Upper lobe of left lung (tissue), 6 donors: ENCODE measurements around the gene RNLS. TPM values are rescaled to one million over a fixed set of nuclear protein-coding genes. Genes with fewer than 3 reads are reported as not detected.

Experiments used
- ATAC-seq, 2 donors: fragments of 200-7000 bp; cut with Tn5 transposase; one replicate each; pipeline ENCODE4 v1.9.1; 2022; ENCODE audit warnings: mild to moderate bottlenecking in 2 of 2, moderate library complexity in 2 of 2; ENCODE audit not compliant: low FRiP score in 2 of 2
- DNase-seq, 2 donors: peaks; one replicate each; pipeline ENCODE4 v3.0.0-alpha.2; 2019 to 2020
- H3K27ac ChIP-seq, 4 donors: fragments of 200-600 bp; sonication (generic); one replicate each; pipeline ENCODE4 v1.5.1; 2016 to 2019
- H3K27me3 ChIP-seq, 4 donors: fragments of 200-600 bp; sonication (generic); one replicate each; pipeline ENCODE4 v1.5.1; 2017 to 2019
- H3K36me3 ChIP-seq, 4 donors: fragments of 200-600 bp; sonication (generic); one replicate each; pipeline ENCODE4 v1.5.1; 2016 to 2019
- H3K4me1 ChIP-seq, 4 donors: fragments of 200-600 bp; sonication (generic); one replicate each; pipeline ENCODE4 v1.5.1; 2018 to 2019
- H3K4me3 ChIP-seq, 4 donors: fragments of 200-600 bp; sonication (generic); one replicate each; pipeline ENCODE4 v1.5.1; 2017 to 2019; ENCODE audit warnings: mild to moderate bottlenecking in 2 of 4, moderate library complexity in 1 of 4
- H3K9me3 ChIP-seq, 4 donors: fragments of 200-600 bp; sonication (generic); one replicate each; pipeline ENCODE4 v1.5.1; 2018 to 2019
- CTCF ChIP-seq, 6 experiments: fragments of 450-650 bp in 4 of 6; fragments of 200-600 bp in 2 of 6; sonication (generic) in 2 of 6; IDR thresholded peaks; one replicate each; pipeline ENCODE4 v1.5.1; 2016 to 2019; ENCODE audit warnings: antibody characterized with exemption in 6 of 6
- EP300 ChIP-seq, 4 donors: sonication (generic); formaldehyde crosslinking; IDR thresholded peaks; one replicate each; pipeline ENCODE4 v1.5.1; 2017; ENCODE audit warnings: antibody characterized with exemption in 4 of 4, control low read depth in 2 of 4
- POLR2A ChIP-seq, 4 donors: fragments of 450-650 bp; IDR thresholded peaks; one replicate each; pipeline ENCODE4 v1.5.1; 2016 to 2017; ENCODE audit warnings: antibody characterized with exemption in 4 of 4, mild to moderate bottlenecking in 2 of 4
- POLR2AphosphoS5 ChIP-seq, 2 donors: sonication (generic); formaldehyde crosslinking; IDR thresholded peaks; one replicate each; pipeline ENCODE4 v1.5.1; 2017; ENCODE audit warnings: antibody characterized with exemption in 2 of 2
- WGBS, 2 donors: methylation state at CpG; one replicate each; pipeline ENCODE4 v1.1.5; 2017 to 2018; 5-methylcytosine and 5-hydroxymethylcytosine counted together
- total RNA-seq, 6 donors: library from RNA; depleted of rRNA in 4 of 6; stranded (reverse); fragments of >200 nt in 4 of 6; gene quantifications; one replicate each; pipeline versions ENCODE4 v1.1.0 to v1.2.1, GENCODE V29; 2016 to 2021
- donor health status: DM: no; HTN: no; CAD: no; lungs with moderate emphysema.
- donor health status: DM: no; HTN: yes; CAD: no; lungs with severe emphysema.

The RNLS gene
- total RNA-seq, 6 donors from 2014 or later, result 5.0 to 27.1 (median 15.0) TPM

GRCh38 chr10:88347022-88347421 lies 236.1 kb downstream of the RNLS start:
- no peak overlapping the region for H3K27ac ChIP-seq

GRCh38 chr10:88346144-88346977 lies 236.8 kb downstream of the RNLS start:
- ATAC-seq (no peak), DNase-seq (no peak)
- Histone ChIP-seq H3K4me1 (peaks cover 0 to 18% (median 15%) of the 10 kb centered on the region in 4 donors), H3K27me3 (no peaks in the 10 kb centered on the region), H3K9me3 (no peaks in the 10 kb centered on the region), H3K36me3 (no peaks in the 10 kb centered on the region), H3K27ac (no peak overlapping the region), H3K4me3 (no peak overlapping the region)
- no peak for TF ChIP-seq POLR2A (IDR thresholded peaks at IDR 0.05)
- TF ChIP-seq CTCF (IDR thresholded peaks at IDR 0.05), result no peak
- TF ChIP-seq EP300 (IDR thresholded peaks at IDR 0.05), result no peak
- no peak for TF ChIP-seq POLR2AphosphoS5 (IDR thresholded peaks at IDR 0.05)
- WGBS, 2 donors, result 64 to 70% methylated on average over 6 of the region's 6 CpGs

More at GRCh38 chr10:88347022-88347421, 236.1 kb downstream of the RNLS start:
- no peak for DNase-seq
- Histone ChIP-seq H3K27me3 (no peaks in the 10 kb centered on the region), H3K4me3 (no peak overlapping the region), H3K4me1 (peaks cover 0 to 18% (median 15%) of the 10 kb centered on the region in 4 donors), H3K9me3 (no peaks in the 10 kb centered on the region), H3K36me3 (no peaks in the 10 kb centered on the region)
- no peak for ATAC-seq
- TF ChIP-seq POLR2A (IDR thresholded peaks at IDR 0.05) (no peak), POLR2AphosphoS5 (IDR thresholded peaks at IDR 0.05) (no peak), EP300 (IDR thresholded peaks at IDR 0.05) (no peak), CTCF (IDR thresholded peaks at IDR 0.05) (no peak)
- 78 to 91% methylated on average over 2 of the region's 2 CpGs for WGBS, 2 donors

- Histone ChIP-seq H3K9me3 (no peaks in the 10 kb centered on the region), H3K27ac (no peak overlapping the region), H3K27me3 (no peaks in the 10 kb centered on the region), H3K4me1 (peaks cover 0 to 18% (median 15%) of the 10 kb centered on the region in 4 donors), H3K36me3 (no peaks in the 10 kb centered on the region), H3K4me3 (no peak overlapping the region)
- WGBS, 2 donors, result 48 to 58% methylated on average over 2 of the region's 2 CpGs
- TF ChIP-seq POLR2A (IDR thresholded peaks at IDR 0.05) (no peak), EP300 (IDR thresholded peaks at IDR 0.05) (no peak), CTCF (IDR thresholded peaks at IDR 0.05) (no peak), POLR2AphosphoS5 (IDR thresholded peaks at IDR 0.05) (no peak)
- DNase-seq, result no peak
- no peak for ATAC-seq
Observed at GRCh38 chr10:88343761-88344484, 239.2 kb downstream of the RNLS start.

- Histone ChIP-seq H3K36me3 (no peaks in the 10 kb centered on the region), H3K27ac (no peak overlapping the region), H3K27me3 (no peaks in the 10 kb centered on the region), H3K9me3 (no peaks in the 10 kb centered on the region), H3K4me1 (peaks cover 0 to 18% (median 15%) of the 10 kb centered on the region in 4 donors), H3K4me3 (no peak overlapping the region)
- 93 to 94% methylated on average over 3 of the region's 3 CpGs for WGBS, 2 donors
- TF ChIP-seq EP300 (IDR thresholded peaks at IDR 0.05) (no peak), POLR2A (IDR thresholded peaks at IDR 0.05) (no peak), CTCF (IDR thresholded peaks at IDR 0.05) (no peak), POLR2AphosphoS5 (IDR thresholded peaks at IDR 0.05) (no peak)
- DNase-seq (no peak), ATAC-seq (no peak)
Observed at GRCh38 chr10:88342733-88343310, 240.3 kb downstream of the RNLS start.
